Activated T-cell treated with anti-CD3 and anti-CD28 coated beads, Interleukin-2, amount 50 U/mL, for 24 hours (primary cell): Measurements from ENCODE around the gene DAP.
A peak's percentile ranks its signal among the peaks of the same experiment; 100 is the strongest.
"Not testable (repeated sequence)": the region's sequence is repeated elsewhere in the genome, so short reads cannot be mapped to it uniquely, and the experiment has no call there.

Experiments
- DNase-seq: peaks from one replicate; pipeline ENCODE4 v3.0.0-alpha.2; 2020
- H3K27ac Mint-ChIP-seq: 2 replicates; pipeline ENCODE4 v1.8.0; 2020; ENCODE audit warnings: mild to moderate bottlenecking, mixed read lengths
- H3K27me3 Mint-ChIP-seq: 2 replicates; pipeline ENCODE4 v1.8.0; 2020; ENCODE audit warnings: mixed read lengths
- H3K36me3 Mint-ChIP-seq: 2 replicates; pipeline ENCODE4 v1.8.0; 2020; ENCODE audit warnings: low read depth, mixed read lengths
- H3K4me1 Mint-ChIP-seq: 2 replicates; pipeline ENCODE4 v1.8.0; 2020; ENCODE audit warnings: low read depth, mixed read lengths
- H3K4me3 Mint-ChIP-seq: 2 replicates; pipeline ENCODE4 v1.8.0; 2020; ENCODE audit warnings: mild to moderate bottlenecking, moderate library complexity, mixed read lengths
- H3K9me3 Mint-ChIP-seq: 2 replicates; pipeline ENCODE4 v1.8.0; 2020; ENCODE audit warnings: mixed read lengths

The DAP gene

GRCh38 chr5:10761185-10761932, at the start of gene DAP:
Gene DAP, minus strand, starts transcription at chr5:10761234. Its CDS starts 166 bp downstream, at chr5:10761068.
- peak within 1 kb of the TSS; percentile 97 for H3K4me3 Mint-ChIP-seq
- peaks cover 50% of the 10 kb centered on the region for H3K4me1 Mint-ChIP-seq
- peaks cover 29% of the 10 kb centered on the region for H3K36me3 Mint-ChIP-seq
- H3K27ac Mint-ChIP-seq, result peak within 1 kb of the TSS; percentile 90
- peak; percentile 90 for DNase-seq
- no peaks in the 10 kb centered on the region for H3K9me3 Mint-ChIP-seq
- H3K27me3 Mint-ChIP-seq, result no peaks in the 10 kb centered on the region

- H3K4me3 Mint-ChIP-seq, result no peak overlapping the region
- peaks cover 28% of the 10 kb centered on the region for H3K27me3 Mint-ChIP-seq
- no peaks in the 10 kb centered on the region for H3K36me3 Mint-ChIP-seq
- DNase-seq, result no peak
- H3K27ac Mint-ChIP-seq, result no peak overlapping the region
- H3K9me3 Mint-ChIP-seq, result no peaks in the 10 kb centered on the region
- H3K4me1 Mint-ChIP-seq, result no peaks in the 10 kb centered on the region
Measured at GRCh38 chr5:10808347-10809226, 47.6 kb upstream of the DAP start.

GRCh38 chr5:10801931-10802666, 41.1 kb upstream of the DAP start:
- Mint-ChIP-seq H3K9me3 (no peaks in the 10 kb centered on the region), H3K36me3 (no peaks in the 10 kb centered on the region), H3K4me3 (no peak overlapping the region), H3K4me1 (peaks cover 2% of the 10 kb centered on the region), H3K27ac (no peak overlapping the region), H3K27me3 (peaks cover 28% of the 10 kb centered on the region)
- no peak for DNase-seq

- Mint-ChIP-seq H3K36me3 (no peaks in the 10 kb centered on the region), H3K4me1 (peaks cover 4% of the 10 kb centered on the region), H3K9me3 (no peaks in the 10 kb centered on the region), H3K27ac (no peak overlapping the region), H3K4me3 (no peak overlapping the region), H3K27me3 (peaks cover 34% of the 10 kb centered on the region)
- DNase-seq, result no peak
Measured at GRCh38 chr5:10800852-10801251, 39.8 kb upstream of the DAP start.

- H3K27ac Mint-ChIP-seq, result no peak overlapping the region
- no peaks in the 10 kb centered on the region for H3K9me3 Mint-ChIP-seq
- H3K4me3 Mint-ChIP-seq, result no peak overlapping the region
- peaks cover 28% of the 10 kb centered on the region for H3K27me3 Mint-ChIP-seq
- no peak for DNase-seq
- H3K4me1 Mint-ChIP-seq, result peaks cover 4% of the 10 kb centered on the region
- no peaks in the 10 kb centered on the region for H3K36me3 Mint-ChIP-seq
Measured at GRCh38 chr5:10797261-10797660, 36.2 kb upstream of the DAP start.

- no peaks in the 10 kb centered on the region for H3K9me3 Mint-ChIP-seq
- H3K27me3 Mint-ChIP-seq, result peaks cover 16% of the 10 kb centered on the region
- no peak overlapping the region for H3K27ac Mint-ChIP-seq
- no peaks in the 10 kb centered on the region for H3K36me3 Mint-ChIP-seq
- H3K4me1 Mint-ChIP-seq, result peaks cover 4% of the 10 kb centered on the region
- DNase-seq, result no peak
- H3K4me3 Mint-ChIP-seq, result no peak overlapping the region
Measured at GRCh38 chr5:10793785-10794184, 32.8 kb upstream of the DAP start.

GRCh38 chr5:10792336-10792735, 31.3 kb upstream of the DAP start:
- H3K27ac Mint-ChIP-seq, result no peak overlapping the region
- no peak overlapping the region for H3K4me3 Mint-ChIP-seq
- peaks cover 4% of the 10 kb centered on the region for H3K4me1 Mint-ChIP-seq
- H3K9me3 Mint-ChIP-seq, result no peaks in the 10 kb centered on the region
- no peaks in the 10 kb centered on the region for H3K36me3 Mint-ChIP-seq
- no peak for DNase-seq
- H3K27me3 Mint-ChIP-seq, result peaks cover 10% of the 10 kb centered on the region

- H3K4me3 Mint-ChIP-seq, result no peak overlapping the region
Measured at GRCh38 chr5:10789726-10790125, 28.7 kb upstream of the DAP start.

GRCh38 chr5:10789021-10789420, 28.0 kb upstream of the DAP start:
- H3K27ac Mint-ChIP-seq, result no peak overlapping the region
- no peak for DNase-seq
- H3K27me3 Mint-ChIP-seq, result no peaks in the 10 kb centered on the region
- H3K4me3 Mint-ChIP-seq, result no peak overlapping the region
- no peaks in the 10 kb centered on the region for H3K36me3 Mint-ChIP-seq
- H3K9me3 Mint-ChIP-seq, result no peaks in the 10 kb centered on the region
- peaks cover 3% of the 10 kb centered on the region for H3K4me1 Mint-ChIP-seq

More at GRCh38 chr5:10789726-10790125, 28.7 kb upstream of the DAP start:
- Mint-ChIP-seq H3K36me3 (no peaks in the 10 kb centered on the region), H3K27me3 (no peaks in the 10 kb centered on the region), H3K27ac (no peak overlapping the region), H3K4me1 (peaks cover 3% of the 10 kb centered on the region), H3K9me3 (no peaks in the 10 kb centered on the region)
- no peak for DNase-seq

- Mint-ChIP-seq H3K4me1 (peaks cover 3% of the 10 kb centered on the region), H3K27ac (no peak overlapping the region), H3K9me3 (no peaks in the 10 kb centered on the region), H3K4me3 (no peak overlapping the region), H3K36me3 (no peaks in the 10 kb centered on the region), H3K27me3 (no peaks in the 10 kb centered on the region)
- DNase-seq, result no peak
Measured at GRCh38 chr5:10788358-10788757, 27.3 kb upstream of the DAP start.

GRCh38 chr5:10786835-10787234, 25.8 kb upstream of the DAP start:
- H3K27me3 Mint-ChIP-seq, result no peaks in the 10 kb centered on the region
- no peak overlapping the region for H3K4me3 Mint-ChIP-seq
- H3K9me3 Mint-ChIP-seq, result no peaks in the 10 kb centered on the region
- DNase-seq, result no peak
- H3K4me1 Mint-ChIP-seq, result peaks cover 3% of the 10 kb centered on the region
- H3K27ac Mint-ChIP-seq, result no peak overlapping the region
- H3K36me3 Mint-ChIP-seq, result no peaks in the 10 kb centered on the region

GRCh38 chr5:10780208-10780607, 19.2 kb upstream of the DAP start:
- H3K27me3 Mint-ChIP-seq, H3K4me1 Mint-ChIP-seq, DNase-seq, H3K27ac Mint-ChIP-seq, H3K9me3 Mint-ChIP-seq, H3K36me3 Mint-ChIP-seq, H3K4me3 Mint-ChIP-seq: not testable (repeated sequence)

- no peaks in the 10 kb centered on the region for H3K9me3 Mint-ChIP-seq
- no peaks in the 10 kb centered on the region for H3K36me3 Mint-ChIP-seq
- no peak overlapping the region for H3K27ac Mint-ChIP-seq
- DNase-seq, result no peak
- no peak overlapping the region for H3K4me3 Mint-ChIP-seq
- H3K27me3 Mint-ChIP-seq, result peaks cover 5% of the 10 kb centered on the region
- no peaks in the 10 kb centered on the region for H3K4me1 Mint-ChIP-seq
Measured at GRCh38 chr5:10779592-10779991, 18.6 kb upstream of the DAP start.

- H3K27me3 Mint-ChIP-seq, result peaks cover 5% of the 10 kb centered on the region
- no peak overlapping the region for H3K27ac Mint-ChIP-seq
- H3K4me3 Mint-ChIP-seq, result no peak overlapping the region
- H3K36me3 Mint-ChIP-seq, result no peaks in the 10 kb centered on the region
- H3K9me3 Mint-ChIP-seq, result no peaks in the 10 kb centered on the region
- no peak for DNase-seq
- H3K4me1 Mint-ChIP-seq, result no peaks in the 10 kb centered on the region
Measured at GRCh38 chr5:10778179-10778910, 17.3 kb upstream of the DAP start.
